DOHH2 (cell line): ENCODE results near the gene IER5L.

Source experiments
- CTCF ChIP-seq: fragments of 200-600 bp; sonication (generic); IDR thresholded peaks from one replicate; pipeline ENCODE4 v1.5.1; 2014; ENCODE audit warnings: antibody characterized with exemption, mild to moderate bottlenecking, low read depth, low read length; ENCODE audit not compliant: poor library complexity, severe bottlenecking
- EZH2phosphoT487 ChIP-seq: fragments of 200-600 bp; sonication (generic); IDR thresholded peaks from 2 replicates; pipeline ENCODE4 v1.6.1; 2017; ENCODE audit warnings: borderline replicate concordance, mild to moderate bottlenecking, antibody characterized with exemption, low read length, moderate library complexity, mixed read lengths

GRCh38 chr9:129221233-129221632 lies 43.2 kb upstream of the IER5L start:
- TF ChIP-seq CTCF (no peak), EZH2phosphoT487 (no peak)
